GM19397 (cell line): ENCODE results near the gene RAB1A.
A peak's percentile ranks its signal among the peaks of the same experiment; 100 is the strongest.

ENCODE experiments used
- ATAC-seq: cut with Tn5 transposase; IDR thresholded peaks from one replicate; pipeline ENCODE4 v1.9.1; 2021; ENCODE audit warnings: mild to moderate bottlenecking, moderate library complexity; ENCODE audit not compliant: unreplicated experiment

RAB1A gene

DNA sequence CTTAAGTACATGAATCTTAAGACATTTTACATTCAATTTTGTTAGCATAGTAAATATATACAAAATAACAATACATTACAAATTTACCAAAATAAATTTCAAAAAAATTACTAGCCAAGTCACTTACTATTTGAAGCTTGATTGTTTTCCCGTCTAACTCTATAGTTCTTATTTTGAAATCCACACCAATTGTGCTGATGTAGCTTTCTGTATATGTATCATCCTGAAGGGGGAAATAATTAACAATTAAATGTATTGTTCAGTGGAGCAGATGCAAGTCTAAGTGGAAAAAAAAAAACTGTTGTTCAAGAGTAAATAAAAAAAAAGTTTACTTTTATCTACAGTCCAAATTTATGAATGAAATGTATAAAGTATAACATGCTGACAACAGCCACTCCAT is 32.1 kb downstream of the RAB1A start:
- no peak for ATAC-seq

- ATAC-seq: no peak
Observed at GRCh38 chr2:65096948-65097347, 33.0 kb downstream of the RAB1A start.

GRCh38 chr2:65093211-65093610 is 36.7 kb downstream of the RAB1A start:
- no peak for ATAC-seq

DNA sequence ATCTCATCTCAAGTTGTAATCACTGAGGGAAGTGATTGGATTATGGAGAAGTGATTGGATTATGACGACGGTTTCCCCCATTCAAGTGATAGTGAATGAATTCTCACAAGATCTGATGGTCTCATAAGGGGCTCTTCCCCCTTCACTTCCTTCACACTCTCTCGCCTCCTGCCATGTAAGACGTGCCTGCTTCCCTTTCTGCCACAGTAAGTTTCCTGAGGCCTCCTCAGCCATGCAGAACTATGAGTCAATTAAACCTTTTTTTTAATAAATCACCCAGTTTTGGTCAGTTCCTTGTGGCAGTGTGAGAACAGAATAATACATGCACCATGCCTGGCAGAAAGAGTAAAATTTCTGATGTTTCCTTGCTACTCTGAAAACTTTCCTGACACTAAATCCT is 37.1 kb downstream of the RAB1A start:
- no peak for ATAC-seq

- ATAC-seq: no peak
Observed at GRCh38 chr2:65085148-65085547, 44.8 kb downstream of the RAB1A start.

GRCh38 chr2:65081232-65081685 is 48.6 kb downstream of the RAB1A start:
- ATAC-seq: no peak

- ATAC-seq: no peak
Observed at GRCh38 chr2:65079017-65079416, 50.9 kb downstream of the RAB1A start.

- no peak for ATAC-seq
Observed at GRCh38 chr2:65077898-65078297, 52.0 kb downstream of the RAB1A start.

GRCh38 chr2:65076345-65076710 is 53.6 kb downstream of the RAB1A start:
- ATAC-seq: no peak

DNA sequence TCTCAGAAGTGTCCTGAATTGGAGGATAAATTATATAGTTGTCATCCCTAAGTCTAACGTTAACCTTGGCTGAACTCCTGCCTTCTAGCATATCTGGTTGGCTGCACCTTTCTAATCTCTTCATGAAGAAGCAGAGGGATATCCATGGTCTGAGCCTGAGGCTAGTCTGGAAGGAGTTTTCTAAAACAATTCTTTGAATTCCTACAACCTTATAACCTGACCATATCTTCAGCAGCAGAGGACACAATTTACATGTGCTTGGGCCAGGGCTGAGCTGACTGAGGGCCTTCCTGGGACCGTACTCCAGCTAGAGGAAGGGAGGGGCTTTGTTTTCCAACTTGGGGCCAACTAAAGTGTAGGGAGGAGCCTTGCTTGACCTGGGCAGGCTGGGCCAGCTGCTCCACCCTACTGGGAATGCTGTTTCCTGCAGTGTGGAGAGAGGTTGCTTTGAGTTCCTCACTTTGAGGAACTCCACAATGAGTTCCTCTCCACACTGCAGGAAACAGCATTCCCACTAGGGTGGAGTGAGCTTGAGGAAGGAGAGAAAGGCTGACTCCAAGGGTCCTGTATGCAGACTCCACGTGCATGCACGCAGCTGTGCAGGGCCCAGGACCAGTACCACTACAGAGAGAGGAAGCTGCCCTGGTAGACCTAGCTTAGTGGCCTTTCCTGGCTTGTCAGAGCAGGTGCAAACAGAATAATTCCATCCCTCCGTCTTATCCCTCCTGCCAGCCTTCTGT is 54.1 kb downstream of the RAB1A start:
- no peak for ATAC-seq

GRCh38 chr2:65075176-65075575 is 54.7 kb downstream of the RAB1A start:
- no peak for ATAC-seq

- no peak for ATAC-seq
Observed at GRCh38 chr2:65073879-65074565, 55.9 kb downstream of the RAB1A start.

DNA sequence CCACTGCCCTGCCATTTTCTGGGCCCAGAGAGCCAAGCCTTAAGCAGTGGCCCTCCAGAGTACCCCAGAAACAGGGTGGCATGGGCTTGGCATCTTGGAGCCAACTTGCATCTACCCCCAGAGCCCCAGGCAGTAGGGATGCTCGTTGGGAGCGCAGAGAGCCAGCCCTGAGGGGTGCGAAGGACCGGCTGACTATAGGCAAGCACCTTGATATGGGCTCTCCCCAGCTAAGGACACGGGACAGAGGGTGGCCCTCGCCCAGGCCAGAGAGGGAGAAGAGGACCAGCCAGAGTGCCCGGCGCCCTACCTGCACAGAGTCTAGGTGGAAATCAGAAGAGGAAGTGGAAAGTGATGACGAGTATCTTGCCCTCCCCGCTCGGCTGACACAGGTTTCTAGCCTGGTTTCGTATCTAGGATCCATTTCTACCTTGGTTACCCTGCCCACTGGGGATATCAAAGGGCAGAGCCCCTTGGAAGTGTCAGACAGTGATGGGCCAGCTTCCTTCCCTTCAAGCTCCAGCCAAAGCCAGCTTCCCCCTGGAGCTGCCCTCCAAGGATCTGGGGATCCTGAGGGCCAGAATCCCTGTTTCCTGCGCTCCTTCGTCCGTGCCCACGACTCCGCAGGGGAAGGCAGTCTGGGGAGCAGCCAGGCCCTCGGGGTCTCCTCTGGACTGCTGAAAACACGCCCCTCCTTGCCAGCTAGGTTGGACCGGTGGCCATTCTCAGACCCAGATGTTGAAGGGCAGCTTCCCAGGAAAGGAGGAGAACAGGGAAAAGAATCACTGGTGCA is 57.5 kb downstream of the RAB1A start:
- no peak for ATAC-seq

DNA sequence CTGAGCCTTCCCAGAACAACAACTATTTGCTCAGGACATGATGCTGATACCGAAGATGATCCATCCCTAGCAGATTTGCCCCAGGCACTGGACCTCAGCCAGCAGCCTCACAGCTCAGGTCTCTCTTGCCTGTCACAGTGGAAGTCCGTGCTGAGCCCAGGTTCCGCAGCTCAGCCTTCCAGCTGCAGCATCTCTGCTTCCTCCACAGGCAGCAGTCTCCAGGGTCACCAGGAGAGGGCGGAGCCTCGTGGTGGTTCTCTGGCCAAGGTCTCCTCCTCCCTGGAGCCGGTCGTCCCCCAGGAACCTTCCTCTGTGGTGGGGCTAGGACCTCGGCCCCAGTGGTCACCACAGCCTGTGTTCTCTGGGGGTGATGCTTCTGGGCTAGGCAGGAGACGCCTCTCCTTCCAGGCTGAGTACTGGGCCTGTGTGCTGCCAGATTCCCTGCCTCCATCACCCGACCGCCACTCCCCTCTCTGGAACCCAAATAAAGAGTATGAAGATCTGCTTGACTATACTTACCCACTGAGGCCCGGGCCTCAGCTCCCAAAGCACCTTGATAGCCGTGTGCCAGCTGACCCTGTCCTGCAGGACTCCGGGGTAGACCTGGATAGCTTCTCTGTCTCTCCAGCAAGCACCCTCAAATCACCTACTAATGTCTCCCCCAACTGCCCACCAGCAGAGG is 58.3 kb downstream of the RAB1A start:
- no peak for ATAC-seq

DNA sequence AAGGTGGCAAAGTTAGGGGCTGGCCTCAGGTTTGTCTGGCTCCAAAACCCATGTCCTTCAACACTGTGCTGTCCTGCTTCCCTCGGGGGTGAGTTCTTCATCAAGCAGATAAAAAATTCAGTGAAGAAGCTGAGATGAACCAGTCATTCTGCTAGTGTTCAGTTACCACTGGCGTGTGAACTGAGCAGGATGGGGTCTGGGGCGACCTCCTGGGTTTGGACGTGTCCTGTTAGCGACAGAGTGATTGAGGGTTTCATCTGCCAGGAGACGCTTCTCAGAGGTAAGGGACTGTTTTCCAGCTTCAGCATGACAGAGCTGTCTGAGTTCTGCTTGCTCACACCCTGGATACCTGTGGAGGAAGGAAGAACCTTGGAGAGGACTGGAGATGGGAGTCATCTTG is 59.0 kb downstream of the RAB1A start:
- no peak for ATAC-seq

DNA sequence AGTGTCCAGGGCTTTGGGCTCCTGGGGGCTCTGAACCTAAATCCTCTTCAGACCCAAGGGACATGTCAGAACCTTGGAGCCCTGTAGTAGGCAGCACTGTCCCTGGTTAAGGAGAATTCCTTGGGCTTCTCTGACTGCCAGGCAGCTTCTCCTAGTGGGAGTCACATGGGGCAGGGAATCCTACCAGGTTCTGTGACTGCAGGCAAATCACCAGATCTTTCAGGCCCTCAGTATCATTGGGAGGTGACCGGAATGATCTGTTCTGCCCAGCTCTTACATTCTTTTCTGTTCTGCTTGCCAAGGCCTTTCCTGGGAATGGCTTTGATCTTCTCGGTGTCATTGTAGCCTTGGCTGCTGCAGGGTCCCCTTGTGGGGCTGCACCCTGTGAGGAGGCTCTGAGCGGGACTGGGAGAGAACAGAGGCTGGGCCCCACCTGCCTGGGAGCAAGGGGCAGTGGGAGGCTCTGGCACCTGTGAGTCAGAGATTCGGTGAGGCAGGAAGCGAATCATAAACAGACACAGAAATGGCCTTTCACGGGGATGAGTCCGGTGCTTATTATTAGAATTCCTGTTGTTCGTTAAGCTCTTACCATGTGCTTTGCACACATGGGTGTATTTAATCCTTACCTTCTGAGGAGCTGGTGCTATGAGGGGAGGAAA is 59.6 kb downstream of the RAB1A start:
- ATAC-seq: no peak

GRCh38 chr2:65069439-65069824 is 60.5 kb downstream of the RAB1A start:
- ATAC-seq: no peak

GRCh38 chr2:65067806-65068553 is 61.9 kb downstream of the RAB1A start:
- ATAC-seq: no peak

GRCh38 chr2:65064728-65065552 is 65.0 kb downstream of the RAB1A start:
- peak; percentile 77 for ATAC-seq
